Prostate gland (tissue), 2 donors: Measurements from ENCODE around the gene GOLGA6C. TPM values are rescaled to one million over a fixed set of nuclear protein-coding genes. Genes with fewer than 3 reads are reported as not detected.
"Not testable (repeated sequence)": the region's sequence is repeated elsewhere in the genome, so short reads cannot be mapped to it uniquely, and the experiment has no call there.

Source experiments
- DNase-seq: peaks from one replicate; pipeline ENCODE4 v3.0.0-alpha.2; 2019; ENCODE audit warnings: low spot score
- H3K27ac ChIP-seq, 2 donors: fragments of 200-600 bp; sonication (generic); 2 replicates each; pipeline ENCODE4 v1.5.1; 2017 to 2019
- H3K27me3 ChIP-seq: fragments of 200-600 bp; sonication (generic); replicated peaks from 2 replicates; pipeline ENCODE4 v1.5.1; 2019; ENCODE audit not compliant: insufficient read depth
- H3K36me3 ChIP-seq, 2 donors: fragments of 200-600 bp; sonication (generic); 1 replicate in 1 of 2; 2 replicates in 1 of 2; pipeline versions ENCODE4 v1.5.1 to v1.8.1; 2017 to 2019
- H3K4me1 ChIP-seq: fragments of 200-600 bp; sonication (generic); replicated peaks from 2 replicates; pipeline ENCODE4 v1.5.1; 2019
- H3K4me3 ChIP-seq, 2 donors: fragments of 200-600 bp; sonication (generic); 2 replicates each; pipeline ENCODE4 v1.5.1; 2017 to 2019
- H3K9me3 ChIP-seq: fragments of 200-600 bp; sonication (generic); 2 replicates; pipeline ENCODE4 v1.5.1; 2017
- POLR2A ChIP-seq: fragments of 450-650 bp; IDR thresholded peaks from one replicate; pipeline ENCODE4 v1.6.1; 2016; ENCODE audit warnings: antibody characterized with exemption, mild to moderate bottlenecking
- POLR2AphosphoS5 ChIP-seq: sonication (generic); formaldehyde crosslinking; IDR thresholded peaks from one replicate; pipeline ENCODE4 v1.6.1; 2017; ENCODE audit warnings: antibody characterized with exemption
- WGBS: methylation state at CpG from one replicate; pipeline ENCODE4 v1.1.5; 2018; 5-methylcytosine and 5-hydroxymethylcytosine counted together
- intact Hi-C: fragments of 100-400 bp; cut with DNase I; formaldehyde crosslinking; loops from one replicate; pipeline ENCODE4 v1.14.2; 2022
- total RNA-seq, 2 donors: library from RNA; depleted of rRNA; stranded (reverse); fragments of >200 nt; gene quantifications; one replicate each; pipeline ENCODE4 v1.1.0, GENCODE V29; 2016
- TF ChIP-seq, protein P1 (sequence below), 4 experiments: fragments of 200-600 bp in 2 of 4; fragments of 450-650 bp in 2 of 4; sonication (generic) in 2 of 4; IDR thresholded peaks; 1 replicate in 3 of 4; 2 replicates in 1 of 4; pipeline ENCODE4 v1.5.1; 2016 to 2019; ENCODE audit warnings: antibody characterized with exemption in 4 of 4, mild to moderate bottlenecking in 2 of 4, moderate library complexity in 2 of 4

The GOLGA6C gene, protein sequence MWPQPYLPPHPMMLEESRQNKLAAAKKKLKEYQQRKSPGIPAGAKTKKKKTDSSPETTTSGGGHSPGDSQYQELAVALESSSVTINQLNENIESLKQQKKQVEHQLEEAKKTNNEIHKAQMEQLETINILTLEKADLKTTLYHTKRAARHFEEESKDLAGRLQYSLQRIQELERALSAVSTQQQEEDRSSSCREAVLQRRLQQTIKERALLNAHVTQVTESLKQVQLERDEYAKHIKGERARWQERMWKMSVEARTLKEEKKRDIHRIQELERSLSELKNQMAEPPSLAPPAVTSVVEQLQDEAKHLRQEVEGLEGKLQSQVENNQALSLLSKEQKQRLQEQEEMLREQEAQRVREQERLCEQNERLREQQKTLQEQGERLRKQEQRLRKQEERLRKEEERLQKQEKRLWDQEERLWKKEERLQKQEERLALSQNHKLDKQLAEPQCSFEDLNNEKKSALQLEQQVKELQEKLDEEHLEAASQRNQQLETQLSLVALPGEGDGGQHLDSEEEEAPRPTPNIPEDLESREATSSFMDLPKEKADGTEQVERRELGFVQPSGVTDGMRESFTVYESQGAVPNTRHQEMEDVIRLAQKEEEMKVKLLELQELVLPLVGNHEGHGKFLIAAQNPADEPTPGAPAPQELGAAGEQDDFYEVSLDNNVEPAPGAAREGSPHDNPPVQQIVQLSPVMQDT
- 1 to 10 TPM in 1 of 2 donors, not detected in 1; 1.5 TPM for total RNA-seq

DNA sequence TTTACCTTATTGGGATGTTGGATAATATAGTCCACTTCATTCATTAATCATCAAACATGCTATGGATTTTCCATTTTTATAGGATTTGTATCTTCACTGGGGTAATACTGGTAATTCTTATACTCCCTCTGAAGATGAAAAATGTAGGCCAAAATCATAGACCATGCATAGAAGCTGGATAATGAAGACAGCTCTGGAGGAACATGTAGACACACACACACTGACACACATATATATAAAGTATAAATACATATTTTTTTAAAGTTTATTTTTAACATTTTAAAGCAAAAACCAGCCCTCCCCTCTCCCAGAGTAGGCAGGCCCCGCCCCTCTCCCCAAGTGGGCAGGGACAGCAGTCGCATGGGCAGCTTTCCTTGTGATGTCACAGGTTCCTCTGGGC is at the start of gene GOLGA6C:
Gene GOLGA6C, plus strand, starts transcription at position 301 of the 400 bp plus-strand sequence. CDS start 265 bp downstream, outside the sequence.
- H3K4me3 ChIP-seq, DNase-seq, H3K27ac ChIP-seq, intact Hi-C loops, H3K4me1 ChIP-seq, H3K9me3 ChIP-seq, H3K27me3 ChIP-seq, H3K36me3 ChIP-seq: not testable (repeated sequence)
- WGBS: no CpG with 5 or more reads among the region's 2 CpGs

DNA sequence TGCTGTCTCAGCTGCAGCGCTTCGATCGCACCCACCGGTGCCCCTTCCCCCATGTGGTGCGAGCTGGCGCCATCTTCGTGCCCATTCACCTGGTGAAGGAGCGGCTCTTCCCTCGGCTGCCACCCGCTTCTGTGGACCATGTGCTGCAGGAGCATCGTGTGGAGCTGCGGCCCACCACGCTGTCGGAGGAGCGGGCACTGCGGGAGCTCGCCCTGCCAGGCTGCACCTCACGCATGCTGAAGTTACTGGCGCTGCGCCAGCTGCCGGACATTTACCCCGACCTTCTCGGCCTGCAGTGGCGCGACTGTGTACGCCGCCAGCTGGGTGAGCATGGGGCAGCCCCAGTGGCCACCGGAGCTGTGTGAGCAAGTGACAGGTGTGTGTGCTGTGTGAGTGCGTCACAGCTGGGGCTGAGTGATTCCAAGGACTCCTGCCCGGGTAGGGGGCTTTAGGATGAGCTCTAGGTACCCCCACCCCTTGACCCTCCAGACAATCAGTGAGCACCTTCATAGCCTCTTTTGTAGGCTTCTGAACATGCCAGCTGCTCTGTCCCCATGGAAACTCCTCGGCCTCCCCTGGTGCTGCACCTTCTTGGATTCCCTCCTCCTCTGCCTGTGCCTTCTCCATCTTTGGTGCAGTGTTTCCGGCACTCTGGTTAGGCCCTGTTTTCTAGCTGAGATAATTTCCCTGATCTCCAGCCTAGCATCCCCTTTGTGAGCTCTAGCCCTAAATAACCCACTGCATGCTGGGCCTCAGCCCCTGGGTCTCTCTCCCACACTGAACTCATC is 49.4 kb upstream of the GOLGA6C start:
- TF ChIP-seq, protein P1, sequence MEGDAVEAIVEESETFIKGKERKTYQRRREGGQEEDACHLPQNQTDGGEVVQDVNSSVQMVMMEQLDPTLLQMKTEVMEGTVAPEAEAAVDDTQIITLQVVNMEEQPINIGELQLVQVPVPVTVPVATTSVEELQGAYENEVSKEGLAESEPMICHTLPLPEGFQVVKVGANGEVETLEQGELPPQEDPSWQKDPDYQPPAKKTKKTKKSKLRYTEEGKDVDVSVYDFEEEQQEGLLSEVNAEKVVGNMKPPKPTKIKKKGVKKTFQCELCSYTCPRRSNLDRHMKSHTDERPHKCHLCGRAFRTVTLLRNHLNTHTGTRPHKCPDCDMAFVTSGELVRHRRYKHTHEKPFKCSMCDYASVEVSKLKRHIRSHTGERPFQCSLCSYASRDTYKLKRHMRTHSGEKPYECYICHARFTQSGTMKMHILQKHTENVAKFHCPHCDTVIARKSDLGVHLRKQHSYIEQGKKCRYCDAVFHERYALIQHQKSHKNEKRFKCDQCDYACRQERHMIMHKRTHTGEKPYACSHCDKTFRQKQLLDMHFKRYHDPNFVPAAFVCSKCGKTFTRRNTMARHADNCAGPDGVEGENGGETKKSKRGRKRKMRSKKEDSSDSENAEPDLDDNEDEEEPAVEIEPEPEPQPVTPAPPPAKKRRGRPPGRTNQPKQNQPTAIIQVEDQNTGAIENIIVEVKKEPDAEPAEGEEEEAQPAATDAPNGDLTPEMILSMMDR (IDR thresholded peaks at IDR 0.05): no peak
- no peak for TF ChIP-seq POLR2A
- TF ChIP-seq POLR2AphosphoS5: no peak
- H3K4me3 ChIP-seq: no peak overlapping the region
- intact Hi-C loops: no loop called here
- H3K27me3 ChIP-seq: no peaks in the 10 kb centered on the region
- DNase-seq: no peak
- H3K36me3 ChIP-seq: peaks cover 0 to 28% of the 10 kb centered on the region in 2 donors
- WGBS: 81% methylated on average over 20 of the region's 32 CpGs
- no peaks in the 10 kb centered on the region for H3K9me3 ChIP-seq
- H3K27ac ChIP-seq: no peak overlapping the region
- no peaks in the 10 kb centered on the region for H3K4me1 ChIP-seq

DNA sequence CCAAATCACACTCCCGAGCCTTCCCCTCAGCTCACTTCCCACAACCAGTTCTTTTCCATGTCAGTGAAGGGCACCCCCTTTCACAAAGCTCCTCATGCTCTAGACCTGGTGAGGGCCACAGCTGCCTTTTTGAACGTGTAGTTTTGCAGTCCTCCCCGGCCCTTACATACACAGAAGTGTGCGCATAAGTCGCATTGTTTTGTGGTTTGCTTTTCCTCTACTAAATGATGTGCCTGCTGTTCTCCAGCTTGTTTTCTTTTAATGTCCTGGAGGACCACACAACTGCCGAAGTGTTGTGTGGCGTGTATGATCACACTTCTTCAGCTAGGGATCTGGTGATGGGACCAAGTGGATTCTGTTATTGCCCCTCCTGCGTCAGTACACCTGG is 48.9 kb upstream of the GOLGA6C start:
- DNase-seq: no peak
- Histone ChIP-seq H3K4me3 (no peak overlapping the region), H3K27ac (no peak overlapping the region), H3K9me3 (no peaks in the 10 kb centered on the region), H3K4me1 (no peaks in the 10 kb centered on the region), H3K27me3 (no peaks in the 10 kb centered on the region), H3K36me3 (peaks cover 0 to 28% of the 10 kb centered on the region in 2 donors)
- TF ChIP-seq POLR2A (no peak), POLR2AphosphoS5 (no peak)
- TF ChIP-seq, protein P1 (IDR thresholded peaks at IDR 0.05): no peak
- intact Hi-C loops: no loop called here
- 81% methylated on average over 8 of the region's 8 CpGs for WGBS

DNA sequence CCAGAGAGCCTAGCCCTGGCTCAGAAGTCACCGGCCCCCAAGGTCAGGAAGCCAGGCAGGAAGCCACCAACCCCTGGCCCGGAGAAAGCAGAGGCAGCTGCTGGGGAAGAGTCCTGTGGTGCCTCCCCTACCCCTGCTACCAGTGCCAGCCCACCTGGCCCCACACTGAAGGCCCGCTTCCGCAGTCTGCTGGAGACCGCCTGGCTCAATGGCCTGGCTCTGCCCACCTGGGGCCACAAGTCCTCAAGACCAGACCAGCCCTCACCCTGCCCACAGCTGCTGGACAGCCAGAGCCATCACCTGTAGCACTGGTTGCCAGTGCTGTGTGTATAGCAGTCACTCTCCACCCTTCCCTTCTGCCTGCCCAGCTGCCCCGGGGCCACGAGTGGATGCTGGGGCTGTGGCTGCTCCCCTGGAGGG is 47.3 kb upstream of the GOLGA6C start:
- TF ChIP-seq, protein P1 (IDR thresholded peaks at IDR 0.05): no peak
- TF ChIP-seq POLR2AphosphoS5: no peak
- 87% methylated on average over 7 of the region's 7 CpGs for WGBS
- H3K4me1 ChIP-seq: no peaks in the 10 kb centered on the region
- no peaks in the 10 kb centered on the region for H3K27me3 ChIP-seq
- no peak overlapping the region for H3K27ac ChIP-seq
- intact Hi-C loops: no loop called here
- no peak overlapping the region for H3K4me3 ChIP-seq
- DNase-seq: no peak
- peaks cover 0 to 28% of the 10 kb centered on the region in 2 donors for H3K36me3 ChIP-seq
- H3K9me3 ChIP-seq: no peaks in the 10 kb centered on the region
